ENCODE data around the gene LPP. TPM values are rescaled to one million over a fixed set of nuclear protein-coding genes. Genes with fewer than 3 reads are reported as not detected.

LPP gene
- total and polyA plus RNA-seq, 5 donors = 14.5 to 205 (median 159) TPM

DNA sequence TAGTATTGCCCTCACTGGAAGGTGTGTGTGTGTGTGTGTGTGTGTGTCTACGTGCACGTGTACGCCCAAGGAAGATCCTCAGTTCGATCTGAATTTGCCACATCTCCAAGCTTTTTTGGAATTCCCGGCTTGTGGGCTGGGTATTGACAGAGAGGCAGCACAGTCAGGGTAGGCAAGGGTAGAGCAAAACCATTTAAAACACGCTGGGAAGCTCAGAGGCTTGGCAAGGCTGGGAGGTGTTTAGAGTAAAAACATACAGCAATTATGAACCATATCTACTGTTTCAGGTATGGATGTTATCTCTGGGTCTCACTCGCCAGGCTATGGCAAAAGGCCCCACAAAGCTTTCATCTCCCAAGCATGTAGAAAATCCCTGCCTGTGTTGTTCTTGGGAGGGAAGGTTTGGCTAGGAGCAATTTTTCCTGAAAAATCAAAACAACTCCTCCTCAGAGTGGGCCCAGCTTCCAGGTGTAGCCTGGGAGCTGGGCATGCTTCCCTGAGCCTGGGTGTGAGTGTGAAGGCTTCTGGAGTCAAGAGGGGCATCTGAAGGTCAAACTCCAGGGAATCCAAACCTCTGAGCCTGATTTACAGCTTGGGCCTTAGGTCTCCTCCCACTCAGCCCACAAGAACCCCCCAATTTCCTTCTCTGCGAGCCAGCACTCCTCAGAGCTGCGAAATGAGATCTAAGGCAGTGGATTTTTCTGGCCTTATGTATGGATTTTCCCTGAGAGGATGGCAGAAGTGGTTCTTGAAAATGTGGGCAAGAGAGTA, 773.0 kb downstream of the LPP start:
- ATAC-seq = no peak
- intact Hi-C loops (cut with DNase I) = no loop called here
- Histone ChIP-seq H3K27ac (ENCODE audit: low read length) (no peak overlapping the region), H3K4me3 (ENCODE audit: low read length) (no peak overlapping the region), H3K4me1 (ENCODE audit: control insufficient read depth, insufficient read depth, low read length) (peaks cover 4% of the 10 kb centered on the region), H3K9me3 (ENCODE audit: control insufficient read depth, low read length) (no peaks in the 10 kb centered on the region), H3K27me3 (ENCODE audit: control insufficient read depth, insufficient read depth) (no peaks in the 10 kb centered on the region)
- WGBS = 92% methylated on average over 9 of the region's 9 CpGs
- no peak for DNase-seq

- intact Hi-C loops (cut with DNase I) = no loop called here
- DNase-seq (peak in 2 of 3 donors; percentile 74 to 86), ATAC-seq (no peak)
- peaks cover 4% of the 10 kb centered on the region for H3K4me1 ChIP-seq (ENCODE audit: control insufficient read depth, insufficient read depth, low read length)
- H3K27me3 ChIP-seq (ENCODE audit: control insufficient read depth, insufficient read depth) = no peaks in the 10 kb centered on the region
- no peak overlapping the region for H3K27ac ChIP-seq (ENCODE audit: low read length)
- H3K9me3 ChIP-seq (ENCODE audit: control insufficient read depth, low read length) = no peaks in the 10 kb centered on the region
- no peak overlapping the region for H3K4me3 ChIP-seq (ENCODE audit: low read length)
Observed at GRCh38 chr3:188927971-188928370, 774.0 kb downstream of the LPP start.

GRCh38 chr3:188929137-188929536, 775.2 kb downstream of the LPP start:
- no peak overlapping the region for H3K4me3 ChIP-seq (ENCODE audit: low read length)
- DNase-seq (no peak), ATAC-seq (peak in 1 of 2 donors; percentile 53)
- intact Hi-C loops (cut with DNase I) = no loop called here
- no peaks in the 10 kb centered on the region for H3K27me3 ChIP-seq (ENCODE audit: control insufficient read depth, insufficient read depth)
- peaks cover 4% of the 10 kb centered on the region for H3K4me1 ChIP-seq (ENCODE audit: control insufficient read depth, insufficient read depth, low read length)
- H3K9me3 ChIP-seq (ENCODE audit: control insufficient read depth, low read length) = no peaks in the 10 kb centered on the region
- WGBS = 73% methylated on average over 2 of the region's 2 CpGs
- H3K27ac ChIP-seq (ENCODE audit: low read length) = no peak overlapping the region

DNA sequence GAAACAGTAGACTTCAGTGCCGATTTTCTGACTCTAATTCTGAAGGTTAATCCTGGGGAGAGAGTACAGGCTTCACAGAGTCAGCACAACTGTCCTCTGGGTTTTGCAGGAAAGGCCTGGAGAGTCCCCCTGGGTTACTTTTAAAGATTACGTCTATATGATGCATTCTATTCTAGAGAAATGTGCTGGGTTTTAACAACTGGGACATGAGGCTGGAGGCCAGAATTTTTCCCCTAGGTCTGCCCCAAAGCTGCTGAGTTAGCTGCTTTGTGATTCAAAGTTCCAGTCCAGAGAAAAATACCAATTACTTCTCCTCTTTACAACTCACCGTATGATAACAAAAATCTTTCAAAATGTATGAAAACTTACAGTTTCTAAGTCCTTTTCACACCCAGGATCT, 777.1 kb downstream of the LPP start:
- Histone ChIP-seq H3K4me3 (ENCODE audit: low read length) (no peak overlapping the region), H3K27ac (ENCODE audit: low read length) (no peak overlapping the region), H3K4me1 (ENCODE audit: control insufficient read depth, insufficient read depth, low read length) (peaks cover 4% of the 10 kb centered on the region), H3K27me3 (ENCODE audit: control insufficient read depth, insufficient read depth) (no peaks in the 10 kb centered on the region), H3K9me3 (ENCODE audit: control insufficient read depth, low read length) (no peaks in the 10 kb centered on the region)
- intact Hi-C loops (cut with DNase I) = no loop called here
- ATAC-seq = no peak
- DNase-seq = no peak
- 42% methylated on average over 3 of the region's 3 CpGs for WGBS

DNA sequence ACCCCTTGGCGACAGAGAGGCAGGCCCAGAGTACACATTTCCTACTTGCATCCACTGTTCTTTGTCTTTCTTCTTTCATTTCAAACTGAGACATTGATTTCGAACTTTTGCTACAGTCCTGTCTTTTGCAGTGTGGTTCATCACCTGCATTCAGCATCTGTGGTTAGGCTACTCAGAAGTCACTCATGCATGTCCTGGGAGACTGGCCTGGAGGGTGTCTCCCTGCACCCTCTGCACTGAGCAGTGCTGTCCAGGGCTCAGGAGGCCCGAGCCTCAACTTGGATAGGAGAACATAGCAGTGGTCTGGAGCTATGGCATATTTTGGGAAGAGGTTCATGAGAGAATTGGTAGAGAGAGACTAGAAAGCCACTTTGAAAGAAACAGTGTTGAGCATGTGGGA, 777.6 kb downstream of the LPP start:
- intact Hi-C loops (cut with DNase I) = no loop called here
- Histone ChIP-seq H3K4me3 (ENCODE audit: low read length) (no peak overlapping the region), H3K4me1 (ENCODE audit: control insufficient read depth, insufficient read depth, low read length) (peaks cover 4% of the 10 kb centered on the region), H3K27ac (ENCODE audit: low read length) (no peak overlapping the region), H3K9me3 (ENCODE audit: control insufficient read depth, low read length) (no peaks in the 10 kb centered on the region), H3K27me3 (ENCODE audit: control insufficient read depth, insufficient read depth) (no peaks in the 10 kb centered on the region)
- WGBS = 75% methylated on average over 3 of the region's 3 CpGs
- peak in 1 of 2 donors; percentile 24 for ATAC-seq
- no peak for DNase-seq

GRCh38 chr3:188934989-188935388, 781.0 kb downstream of the LPP start:
- no peaks in the 10 kb centered on the region for H3K27me3 ChIP-seq (ENCODE audit: control insufficient read depth, insufficient read depth)
- no peaks in the 10 kb centered on the region for H3K4me1 ChIP-seq (ENCODE audit: control insufficient read depth, insufficient read depth, low read length)
- no peak for ATAC-seq
- H3K4me3 ChIP-seq (ENCODE audit: low read length) = no peak overlapping the region
- H3K27ac ChIP-seq (ENCODE audit: low read length) = no peak overlapping the region
- no peak for DNase-seq
- intact Hi-C loops (cut with DNase I) = no loop called here
- WGBS = 89% methylated on average over 5 of the region's 5 CpGs
- H3K9me3 ChIP-seq (ENCODE audit: control insufficient read depth, low read length) = no peaks in the 10 kb centered on the region

GRCh38 chr3:188936597-188937107, 782.7 kb downstream of the LPP start:
- Histone ChIP-seq H3K27ac (ENCODE audit: low read length) (no peak overlapping the region), H3K27me3 (ENCODE audit: control insufficient read depth, insufficient read depth) (no peaks in the 10 kb centered on the region), H3K9me3 (ENCODE audit: control insufficient read depth, low read length) (no peaks in the 10 kb centered on the region), H3K4me3 (ENCODE audit: low read length) (no peak overlapping the region), H3K4me1 (ENCODE audit: control insufficient read depth, insufficient read depth, low read length) (peaks cover 3% of the 10 kb centered on the region)
- DNase-seq (no peak), ATAC-seq (no peak)
- 91% methylated on average over 3 of the region's 3 CpGs for WGBS
- intact Hi-C loops (cut with DNase I) = no loop called here

DNA sequence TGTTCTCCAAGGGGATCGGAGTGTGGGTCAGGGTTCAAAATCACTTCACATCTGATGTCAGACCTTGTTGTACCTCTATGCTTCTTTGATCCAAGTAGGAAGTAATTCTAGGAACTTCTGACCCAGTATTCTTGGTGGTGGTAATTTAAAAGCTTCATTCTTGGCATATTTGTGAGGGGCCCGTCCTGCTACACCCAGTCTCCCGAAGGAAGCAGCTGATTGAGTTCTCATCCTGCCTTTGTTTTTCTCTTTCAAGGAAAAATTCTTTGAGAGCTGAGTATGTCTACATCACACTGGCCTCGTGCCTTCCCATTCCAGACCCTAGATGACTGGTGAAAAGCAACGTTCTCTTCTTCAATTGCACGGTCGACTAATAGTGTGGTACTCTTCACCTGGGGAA, 783.4 kb downstream of the LPP start:
- no peak overlapping the region for H3K4me3 ChIP-seq (ENCODE audit: low read length)
- no peak for ATAC-seq

GRCh38 chr3:188938999-188939398, 785.0 kb downstream of the LPP start:
- H3K27me3 ChIP-seq (ENCODE audit: control insufficient read depth, insufficient read depth) = no peaks in the 10 kb centered on the region
- H3K9me3 ChIP-seq (ENCODE audit: control insufficient read depth, low read length) = no peaks in the 10 kb centered on the region
- H3K4me3 ChIP-seq (ENCODE audit: low read length) = no peak overlapping the region
- intact Hi-C loops (cut with DNase I) = no loop called here
- 96% methylated on average over 3 of the region's 3 CpGs for WGBS
- DNase-seq (no peak), ATAC-seq (no peak)
- H3K27ac ChIP-seq (ENCODE audit: low read length) = no peak overlapping the region
- peaks cover 3% of the 10 kb centered on the region for H3K4me1 ChIP-seq (ENCODE audit: control insufficient read depth, insufficient read depth, low read length)

More for the DNA sequence above, 783.4 kb downstream of the LPP start:
- no peak for DNase-seq
- Histone ChIP-seq H3K27ac (ENCODE audit: low read length) (no peak overlapping the region), H3K4me1 (ENCODE audit: control insufficient read depth, insufficient read depth, low read length) (peaks cover 3% of the 10 kb centered on the region), H3K9me3 (ENCODE audit: control insufficient read depth, low read length) (no peaks in the 10 kb centered on the region), H3K27me3 (ENCODE audit: control insufficient read depth, insufficient read depth) (no peaks in the 10 kb centered on the region)
- intact Hi-C loops (cut with DNase I) = no loop called here
- WGBS = 64% methylated on average over 7 of the region's 7 CpGs

DNA sequence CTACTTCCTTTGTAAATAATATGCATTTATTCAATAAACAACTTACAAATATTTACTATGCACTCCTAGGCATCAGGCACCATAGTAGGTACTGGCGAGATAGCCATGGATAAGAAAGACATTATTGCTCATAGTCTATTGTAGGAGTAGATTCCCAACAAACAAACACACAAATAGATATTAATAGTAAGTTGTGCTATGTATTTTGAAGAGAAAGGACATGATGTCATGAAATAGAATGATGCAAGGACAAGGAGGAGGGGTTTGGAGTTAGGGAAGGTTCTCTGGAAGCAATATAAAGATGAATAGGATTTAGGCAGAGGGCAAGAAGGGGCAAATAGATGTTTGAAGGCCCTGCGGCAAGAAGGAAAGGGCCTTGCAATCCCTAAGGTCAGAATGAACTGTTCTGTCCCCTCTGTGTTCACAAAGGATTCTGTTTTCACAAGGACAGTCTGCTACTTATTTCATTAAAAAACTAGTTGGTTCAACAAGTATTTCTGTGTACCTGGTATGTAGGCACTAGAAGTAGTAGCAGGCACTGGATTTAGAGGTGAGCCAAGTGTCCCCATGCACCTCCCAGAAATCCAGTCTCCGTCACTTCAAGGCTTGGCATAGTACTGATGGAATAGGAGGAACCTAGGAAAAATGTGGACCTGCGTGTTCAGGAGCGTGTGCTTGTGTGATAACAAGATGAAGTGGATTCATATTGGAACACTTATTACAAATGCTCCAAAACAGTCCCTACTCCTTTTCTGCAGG, 786.0 kb downstream of the LPP start:
- intact Hi-C loops (cut with DNase I) = loop anchor here in 1 of 4 donors (10.0 kb wide), 1 partner anchor 345 kb away; no protein-coding TSS in a partner anchor
- Histone ChIP-seq H3K4me1 (ENCODE audit: control insufficient read depth, insufficient read depth, low read length) (peaks cover 8% of the 10 kb centered on the region), H3K9me3 (ENCODE audit: control insufficient read depth, low read length) (no peaks in the 10 kb centered on the region), H3K27me3 (ENCODE audit: control insufficient read depth, insufficient read depth) (no peaks in the 10 kb centered on the region), H3K27ac (ENCODE audit: low read length) (peak overlapping the region; percentile 70), H3K4me3 (ENCODE audit: low read length) (no peak overlapping the region)
- no peak for DNase-seq
- 77% methylated on average over 5 of the region's 5 CpGs for WGBS
- ATAC-seq = peak in 1 of 2 donors; percentile 16
